ENCODE results near the gene WDR93. TPM values are rescaled to one million over a fixed set of nuclear protein-coding genes. Genes with fewer than 3 reads are reported as not detected.

WDR93 gene
- total and polyA plus RNA-seq, 10 donors, result 0.09 to 0.11 TPM; not detected in 8

GRCh38 chr15:89646416-89647141 lies 44.0 kb upstream of the WDR93 start:
- peaks cover 0 to 5% (median 0%) of the 10 kb centered on the region in 6 donors for H3K4me1 ChIP-seq
- H3K27me3 ChIP-seq (replicated peaks in 1 of 7), result peaks cover 0 to 14% (median 0%) of the 10 kb centered on the region in 7 donors
- no peaks in the 10 kb centered on the region for H3K9me3 ChIP-seq
- intact Hi-C loops (cut with DNase I; ENCODE audit: low total_unique reads), result no loop called here
- no peak for DNase-seq
- H3K27ac ChIP-seq, result no peak overlapping the region
- no peaks in the 10 kb centered on the region for H3K36me3 ChIP-seq
- 80 to 95% (median 89%) methylated on average over 8 to 22 of the region's 22 CpGs for whole genome bisulfite sequencing, 5 donors
- no peak for TF ChIP-seq POLR2AphosphoS5 (IDR thresholded peaks at IDR 0.05)
- no peak for TF ChIP-seq POLR2A (IDR thresholded peaks at IDR 0.05)
- no peak for TF ChIP-seq CTCF (IDR thresholded peaks at IDR 0.05 in 8 of 11, conservative IDR thresholded peaks at IDR 0.05 in 3 of 11)
- H3K4me3 ChIP-seq, result no peak overlapping the region

GRCh38 chr15:89647191-89647851 lies 43.3 kb upstream of the WDR93 start:
- Histone ChIP-seq H3K9me3 (no peaks in the 10 kb centered on the region), H3K36me3 (no peaks in the 10 kb centered on the region), H3K4me1 (peaks cover 0 to 5% (median 0%) of the 10 kb centered on the region in 6 donors), H3K27ac (no peak overlapping the region), H3K4me3 (no peak overlapping the region), H3K27me3 (replicated peaks in 1 of 7) (peaks cover 0 to 18% (median 0%) of the 10 kb centered on the region in 7 donors)
- TF ChIP-seq CTCF (IDR thresholded peaks at IDR 0.05 in 8 of 11, conservative IDR thresholded peaks at IDR 0.05 in 3 of 11), result peak; percentile 32 to 87 (median 74)
- no peak for TF ChIP-seq POLR2A (IDR thresholded peaks at IDR 0.05)
- TF ChIP-seq POLR2AphosphoS5 (IDR thresholded peaks at IDR 0.05), result peak in 1 of 3 donors; percentile 11
- 56 to 63% (median 60%) methylated on average over 25 of the region's 25 CpGs for WGBS, 5 donors
- intact Hi-C loops (cut with DNase I; ENCODE audit: low total_unique reads), result no loop called here
- DNase-seq, result peak; percentile 90

- no peaks in the 10 kb centered on the region for H3K9me3 ChIP-seq
- intact Hi-C loops (cut with DNase I; ENCODE audit: low total_unique reads), result no loop called here
- no peak for DNase-seq
- H3K27ac ChIP-seq, result no peak overlapping the region
- TF ChIP-seq CTCF (IDR thresholded peaks at IDR 0.05 in 8 of 11, conservative IDR thresholded peaks at IDR 0.05 in 3 of 11) (no peak), POLR2AphosphoS5 (IDR thresholded peaks at IDR 0.05) (no peak), POLR2A (IDR thresholded peaks at IDR 0.05) (no peak)
- no peak overlapping the region for H3K4me3 ChIP-seq
- H3K27me3 ChIP-seq (replicated peaks in 1 of 7), result peaks cover 0 to 28% (median 0%) of the 10 kb centered on the region in 7 donors
- WGBS, 5 donors, result 92 to 94% (median 92%) methylated on average over 69 to 102 of the region's 102 CpGs
- H3K4me1 ChIP-seq, result peaks cover 0 to 5% (median 0%) of the 10 kb centered on the region in 6 donors
- no peaks in the 10 kb centered on the region for H3K36me3 ChIP-seq
Observed at GRCh38 chr15:89648106-89649012, 42.3 kb upstream of the WDR93 start.

Measured in spleen (tissue), 11 donors.